ENCODE data around the gene CFAP69. TPM values are rescaled to one million over a fixed set of nuclear protein-coding genes. Genes with fewer than 3 reads are reported as not detected.

The CFAP69 gene
- total RNA-seq, result 1.9 and 3.6 TPM in 2 replicates

- Histone ChIP-seq H3K36me3 (ENCODE audit: control insufficient read depth, insufficient read depth, low read length) (no peaks in the 10 kb centered on the region), H3K4me3 (ENCODE audit: low read depth, low read length) (peak within 1 kb of the TSS; percentile 91), H3K27me3 (ENCODE audit: control insufficient read depth, insufficient read depth, low read length) (no peaks in the 10 kb centered on the region)
- DNase-seq (ENCODE audit: low read depth), result peak; percentile 32
- peak; percentile 25 for TF ChIP-seq CTCF (IDR thresholded peaks at IDR 0.05; ENCODE audit: insufficient read depth, low read length, poor library complexity, severe bottlenecking)
These were observed at the start of gene CFAP69 for GRCh38 chr7:90244909-90245851. CFAP69 (plus strand) TSS chr7:90245174; CDS start chr7:90245425, 251 bp downstream.

GRCh38 chr7:90201500-90202195 is 43.3 kb upstream of the CFAP69 start:
- no peak for TF ChIP-seq CTCF (IDR thresholded peaks at IDR 0.05; ENCODE audit: insufficient read depth, low read length, poor library complexity, severe bottlenecking)
- Histone ChIP-seq H3K4me3 (ENCODE audit: low read depth, low read length) (no peak overlapping the region), H3K36me3 (ENCODE audit: control insufficient read depth, insufficient read depth, low read length) (no peaks in the 10 kb centered on the region), H3K27me3 (ENCODE audit: control insufficient read depth, insufficient read depth, low read length) (no peaks in the 10 kb centered on the region)
- no peak for DNase-seq (ENCODE audit: low read depth)

- TF ChIP-seq CTCF (IDR thresholded peaks at IDR 0.05; ENCODE audit: insufficient read depth, low read length, poor library complexity, severe bottlenecking), result no peak
These were observed 37.0 kb upstream of the CFAP69 start for GRCh38 chr7:90207956-90208355.

GRCh38 chr7:90209776-90210175 is 35.2 kb upstream of the CFAP69 start:
- Histone ChIP-seq H3K4me3 (ENCODE audit: low read depth, low read length) (no peak overlapping the region), H3K27me3 (ENCODE audit: control insufficient read depth, insufficient read depth, low read length) (no peaks in the 10 kb centered on the region), H3K36me3 (ENCODE audit: control insufficient read depth, insufficient read depth, low read length) (no peaks in the 10 kb centered on the region)
- DNase-seq (ENCODE audit: low read depth), result no peak
- TF ChIP-seq CTCF (IDR thresholded peaks at IDR 0.05; ENCODE audit: insufficient read depth, low read length, poor library complexity, severe bottlenecking), result no peak

More at GRCh38 chr7:90207956-90208355, 37.0 kb upstream of the CFAP69 start:
- Histone ChIP-seq H3K27me3 (ENCODE audit: control insufficient read depth, insufficient read depth, low read length) (no peaks in the 10 kb centered on the region), H3K36me3 (ENCODE audit: control insufficient read depth, insufficient read depth, low read length) (no peaks in the 10 kb centered on the region), H3K4me3 (ENCODE audit: low read depth, low read length) (no peak overlapping the region)
- no peak for DNase-seq (ENCODE audit: low read depth)

GRCh38 chr7:90210475-90210874 is 34.5 kb upstream of the CFAP69 start:
- Histone ChIP-seq H3K27me3 (ENCODE audit: control insufficient read depth, insufficient read depth, low read length) (no peaks in the 10 kb centered on the region), H3K36me3 (ENCODE audit: control insufficient read depth, insufficient read depth, low read length) (no peaks in the 10 kb centered on the region), H3K4me3 (ENCODE audit: low read depth, low read length) (no peak overlapping the region)
- no peak for TF ChIP-seq CTCF (IDR thresholded peaks at IDR 0.05; ENCODE audit: insufficient read depth, low read length, poor library complexity, severe bottlenecking)
- no peak for DNase-seq (ENCODE audit: low read depth)
